Hematopoietic multipotent progenitor cell treated with erythropoietin and hydrocortisone succinate and interleukin-3 and kit ligand, for 17 days (in vitro differentiated cells): ENCODE data around the gene ADGRD2.

Source experiments
- DNase-seq: peaks from one replicate; pipeline ENCODE4 v3.0.0-alpha.2; 2015; ENCODE audit warnings: low spot score

ADGRD2 gene

DNA sequence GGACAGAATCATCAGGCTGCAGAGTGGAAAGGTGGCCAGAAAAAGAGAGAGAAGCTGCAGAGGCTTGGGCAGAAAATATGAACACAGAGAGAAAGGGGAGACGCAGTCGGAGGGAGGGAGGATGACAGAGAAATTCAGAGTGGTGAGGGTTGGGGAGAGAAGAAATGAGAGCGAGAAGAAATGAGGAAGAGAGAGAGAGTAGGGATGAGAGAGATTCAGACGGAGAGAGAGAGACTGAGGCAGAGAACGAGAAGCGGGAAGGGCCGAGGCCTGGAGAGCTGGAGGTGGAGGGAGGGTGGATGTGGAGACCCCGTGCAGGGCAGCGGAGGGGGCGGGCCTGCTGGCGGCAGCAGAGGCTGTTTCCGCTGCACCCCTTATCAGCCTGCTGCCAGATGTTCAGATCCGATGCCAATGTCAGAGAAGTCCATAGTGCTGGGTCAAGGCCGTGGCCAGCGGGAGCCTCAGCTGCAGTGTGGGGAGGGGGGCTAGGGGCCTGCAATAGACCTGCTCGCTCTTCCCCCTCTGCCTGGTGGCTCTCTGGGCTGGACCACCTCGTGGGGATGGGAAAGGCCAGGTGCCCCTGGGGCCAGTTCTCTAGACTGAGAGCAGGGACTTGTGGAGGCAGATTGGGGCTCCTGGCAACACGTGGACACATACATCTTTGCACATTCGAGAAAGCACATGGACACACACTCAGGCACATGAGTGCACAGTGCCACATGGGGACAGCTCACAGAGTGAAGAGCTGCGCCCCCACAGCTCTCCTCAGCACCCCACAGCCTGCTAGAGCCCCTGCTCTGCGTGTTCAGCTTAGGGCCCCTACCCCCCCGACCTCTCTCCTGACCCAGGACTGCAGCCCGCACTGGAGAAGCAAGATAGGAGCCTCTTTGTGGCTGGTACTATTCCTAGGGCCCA is 61.9 kb downstream of the ADGRD2 start:
- no peak for DNase-seq

DNA sequence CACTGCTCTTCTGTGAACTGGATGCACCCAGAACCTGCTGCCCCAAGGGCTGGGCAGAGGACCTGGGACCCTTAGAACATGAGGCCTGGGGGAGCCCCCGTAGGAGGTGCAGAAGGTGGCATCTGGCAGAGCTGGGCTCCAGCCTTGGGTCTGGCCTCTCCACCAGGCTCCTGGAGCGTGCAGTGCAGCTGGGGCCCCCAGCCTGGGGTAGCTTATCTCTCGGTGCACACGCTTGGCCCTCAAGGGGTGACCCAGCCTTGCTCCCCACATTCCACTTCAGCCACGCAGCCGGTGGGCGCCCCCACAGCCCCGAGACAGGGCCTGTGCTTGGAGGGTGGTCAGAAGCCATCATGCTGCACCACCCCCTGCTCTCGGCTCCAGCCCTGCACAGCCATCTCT is 62.6 kb downstream of the ADGRD2 start:
- no peak for DNase-seq

DNA sequence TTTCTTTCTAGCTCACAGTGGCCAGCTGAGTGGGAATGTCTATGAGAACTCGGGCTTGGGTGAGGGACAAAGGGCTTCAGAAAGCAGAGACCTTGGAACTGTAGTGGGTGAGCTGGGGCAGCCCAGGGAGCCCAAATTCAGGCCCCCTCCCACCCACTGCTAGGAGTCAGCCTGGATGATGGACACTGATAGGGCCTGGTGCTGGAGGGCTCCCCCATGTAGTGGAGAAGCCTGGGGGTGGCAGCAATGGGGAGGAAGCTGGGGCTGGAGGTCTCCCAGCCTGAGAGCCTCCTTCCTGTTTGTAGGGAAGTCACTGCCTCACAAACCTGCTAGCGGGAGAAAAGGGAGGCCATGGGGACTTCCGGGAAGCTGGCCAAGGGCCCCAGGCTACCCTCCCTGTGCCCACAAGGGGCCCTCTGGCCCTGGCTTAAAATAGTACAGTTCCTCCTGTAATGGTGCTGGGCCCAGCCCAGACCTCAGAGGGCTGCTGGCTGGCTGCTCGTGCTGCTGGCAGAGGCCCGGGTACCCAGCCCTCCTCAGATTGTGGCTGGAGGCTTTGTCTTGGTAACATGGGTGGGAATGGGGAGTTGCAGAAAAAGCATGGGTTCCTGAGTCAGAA is 63.2 kb downstream of the ADGRD2 start:
- DNase-seq: no peak

DNA sequence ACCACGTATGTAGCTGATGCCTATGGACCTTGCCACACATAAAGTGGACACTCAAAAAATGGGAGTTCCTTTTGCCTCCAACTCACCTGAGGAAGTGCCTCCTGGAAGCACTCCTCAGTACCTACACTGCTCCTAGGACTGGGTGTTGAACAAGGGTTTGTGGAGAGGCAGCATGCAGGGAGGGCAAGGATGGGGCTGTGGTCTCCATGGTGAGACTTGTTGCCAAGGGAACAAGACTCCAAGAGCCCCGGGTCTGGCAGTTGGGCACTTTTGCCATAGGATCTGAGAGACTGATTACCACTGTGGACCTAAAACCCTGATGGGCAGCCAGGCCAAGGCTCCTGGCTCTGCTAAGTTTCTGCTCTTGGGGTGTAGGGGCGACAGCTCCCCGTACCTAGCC is 63.9 kb downstream of the ADGRD2 start:
- no peak for DNase-seq

DNA sequence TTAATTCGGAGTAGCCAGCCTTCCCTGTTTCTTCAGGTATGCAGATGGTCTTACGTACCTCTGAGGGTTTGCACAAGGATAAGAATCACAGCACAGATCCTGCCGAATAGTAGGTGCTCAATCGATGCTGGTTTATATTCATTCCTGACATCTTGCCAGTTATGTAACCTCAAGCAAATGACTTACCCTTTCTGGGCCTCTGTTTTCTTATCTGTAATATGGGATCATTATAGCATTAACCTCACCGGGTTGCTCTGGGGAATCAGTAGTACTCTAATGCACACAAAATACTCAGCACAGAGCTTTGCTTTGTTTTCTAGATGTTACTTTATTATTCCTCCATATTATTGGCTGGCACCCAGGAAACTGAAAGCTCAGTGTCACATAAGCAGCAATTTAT is 64.6 kb downstream of the ADGRD2 start:
- DNase-seq: no peak

DNA sequence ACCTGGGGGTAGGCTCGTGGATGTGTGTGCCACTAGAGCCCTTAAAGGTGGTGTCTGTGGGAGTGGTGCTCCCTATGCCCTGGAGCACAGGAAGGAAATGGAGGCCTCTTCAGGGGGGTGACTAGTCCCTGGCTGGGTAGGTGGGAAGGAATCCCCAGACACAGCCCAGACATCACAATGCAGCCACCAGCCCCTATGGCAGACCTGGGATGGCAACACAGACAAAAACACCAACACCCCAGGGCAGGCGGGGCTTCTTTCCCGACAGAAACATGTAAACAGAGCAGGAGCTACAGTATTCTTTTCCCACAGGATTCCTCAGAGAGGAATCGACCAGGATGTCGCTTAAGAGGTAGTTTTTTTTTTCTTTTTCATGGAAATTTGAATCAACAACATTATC is 67.3 kb downstream of the ADGRD2 start:
- DNase-seq: no peak

DNA sequence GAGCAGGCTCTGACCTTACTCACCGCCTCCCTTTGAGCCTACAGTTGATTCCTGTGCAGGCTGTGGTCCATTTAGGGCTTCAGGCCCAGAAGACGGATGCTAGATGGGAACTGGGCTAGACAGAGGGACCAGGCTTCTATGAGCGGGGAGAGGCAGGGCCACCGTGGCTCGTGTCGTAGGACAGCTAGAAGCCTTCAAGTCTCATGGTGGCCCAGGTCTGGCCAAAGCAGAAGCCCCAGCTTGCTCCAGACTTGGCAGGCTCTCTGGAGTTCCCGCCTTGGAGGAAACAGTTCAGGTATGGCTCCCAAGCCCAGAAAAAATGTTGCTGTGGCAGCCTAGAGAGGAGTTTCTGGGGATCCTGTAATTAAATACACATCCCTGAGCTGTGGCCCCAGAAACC is 67.9 kb downstream of the ADGRD2 start:
- DNase-seq: no peak

DNA sequence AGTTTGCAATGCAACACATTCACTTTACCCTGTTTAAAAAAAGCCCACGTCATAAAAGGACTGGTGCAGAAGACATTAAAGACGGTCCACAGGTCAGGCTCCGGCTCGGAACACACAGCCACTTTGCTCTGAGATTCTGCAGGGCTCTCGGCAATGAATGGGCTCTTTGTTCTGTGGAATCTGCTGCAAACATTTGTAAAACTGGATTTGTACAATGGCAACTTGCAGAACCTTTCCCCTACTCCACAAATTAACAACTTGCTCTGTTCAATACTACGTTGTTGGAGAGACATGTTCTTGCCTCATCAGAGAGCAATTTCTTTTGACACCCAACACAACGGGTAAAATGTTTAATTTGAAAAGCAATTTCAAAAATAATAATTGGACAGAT is 70.0 kb downstream of the ADGRD2 start:
- no peak for DNase-seq

DNA sequence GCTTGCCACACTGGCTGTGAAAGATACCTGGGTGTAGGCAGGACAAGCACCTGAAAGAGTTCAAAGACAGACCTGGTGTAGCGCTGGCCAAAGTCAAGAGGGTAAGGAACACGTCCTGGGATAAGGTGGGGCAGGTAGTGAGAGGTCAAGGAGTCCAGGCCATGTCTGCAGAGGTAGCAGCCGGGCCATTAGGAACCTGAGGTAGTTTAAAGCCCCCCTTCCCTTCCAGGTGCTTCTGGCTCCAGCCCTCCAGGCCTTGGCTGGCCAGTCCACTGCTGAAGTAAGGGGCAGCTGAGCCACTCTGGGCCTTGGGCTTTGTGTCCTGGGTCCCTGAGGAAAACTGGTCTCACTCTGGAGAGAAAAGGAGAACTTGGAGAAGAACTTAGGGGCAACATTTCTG is 70.9 kb downstream of the ADGRD2 start:
- DNase-seq: no peak

DNA sequence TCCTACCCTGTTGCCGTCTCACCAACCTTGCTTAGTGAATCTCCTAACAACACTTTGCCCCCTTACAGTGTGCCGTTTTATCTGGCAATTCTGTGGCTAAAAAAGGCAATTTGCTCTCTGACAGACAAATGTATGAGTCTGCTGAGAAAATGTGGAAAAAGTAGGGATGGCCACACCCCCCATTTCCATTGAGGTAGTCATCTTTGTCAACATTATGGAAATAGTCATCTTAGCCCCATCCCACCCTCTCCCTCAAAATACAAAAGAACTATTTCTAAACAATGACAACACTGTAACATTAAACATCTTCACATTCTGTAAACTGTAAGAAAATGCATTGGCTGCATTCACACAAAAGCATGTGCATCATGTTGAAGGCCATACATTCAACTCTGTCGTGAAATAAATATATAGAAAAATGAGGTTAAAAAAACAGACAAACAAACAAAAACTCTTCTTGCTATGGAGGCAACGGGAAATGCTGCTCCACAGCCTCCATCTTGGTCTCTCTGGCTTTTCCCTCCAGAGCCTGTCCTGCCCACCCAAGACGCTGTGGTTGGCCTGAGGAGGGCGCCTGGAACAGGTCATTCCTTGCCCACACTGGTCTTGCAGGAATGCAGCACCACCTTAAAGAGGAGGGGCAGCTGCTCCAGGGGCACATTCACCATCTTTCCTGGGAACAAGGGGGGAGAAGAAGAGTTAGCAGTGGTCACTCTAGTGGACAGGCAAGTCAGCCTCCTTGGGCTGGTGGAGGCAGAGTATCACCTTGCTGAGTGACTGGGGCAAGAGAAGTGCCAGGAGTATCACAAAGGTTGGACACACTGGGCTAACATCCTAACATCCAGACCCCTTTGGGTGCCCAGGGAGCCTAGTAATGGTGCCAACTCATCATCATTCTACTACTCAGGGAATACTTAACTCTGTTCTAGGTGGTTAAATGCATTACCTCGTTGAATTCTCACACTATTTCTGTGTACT is 72.2 kb downstream of the ADGRD2 start:
- DNase-seq: no peak

DNA sequence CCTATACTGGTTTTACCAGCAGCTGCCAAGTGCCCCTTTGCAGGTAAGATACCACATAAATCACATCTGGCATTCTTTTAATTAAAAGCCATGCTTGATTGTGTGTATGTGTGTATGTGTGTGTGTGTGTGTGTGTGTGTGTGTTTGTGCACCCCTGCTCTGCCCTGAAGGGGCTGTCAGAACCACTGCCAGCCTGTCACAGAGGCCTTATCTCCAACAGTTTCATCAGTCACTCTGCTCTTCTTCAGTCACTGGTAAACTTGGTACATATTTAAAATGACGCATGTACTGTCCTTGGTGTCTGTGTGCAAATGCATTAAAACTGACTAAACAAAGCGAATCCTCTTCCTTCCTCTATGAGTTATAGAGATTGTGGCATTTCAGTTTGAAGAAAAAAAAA is 75.9 kb downstream of the ADGRD2 start:
- DNase-seq: no peak

DNA sequence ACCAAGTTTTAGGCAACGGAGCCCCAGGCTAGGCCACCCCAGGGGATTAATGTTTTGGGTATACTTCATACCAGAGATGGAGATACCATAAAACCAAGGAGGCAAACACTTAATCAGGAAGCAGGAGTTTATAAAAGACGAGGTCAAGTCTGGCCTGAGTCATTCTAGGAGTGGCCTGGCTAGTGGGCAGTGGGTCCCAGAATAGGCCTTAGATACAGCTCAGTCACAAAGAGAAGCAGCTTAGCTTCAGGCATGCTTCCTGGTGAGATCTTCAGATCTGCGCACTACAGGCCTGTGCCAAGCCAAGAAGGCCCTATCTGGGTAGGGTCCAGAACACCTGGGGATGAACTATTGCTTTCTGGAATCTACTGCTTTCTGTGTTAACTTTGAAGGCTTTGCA is 77.5 kb downstream of the ADGRD2 start:
- no peak for DNase-seq
